GM23338 (cell line): ENCODE data around the gene RFX3. TPM values are rescaled to one million over a fixed set of nuclear protein-coding genes. Genes with fewer than 3 reads are reported as not detected.

ENCODE experiments used
- ATAC-seq: fragments of 200-7000 bp; cut with Tn5 transposase; 3 replicates; pipeline ENCODE4 v1.9.1; 2020
- DNase-seq: peaks from one replicate; pipeline ENCODE4 v3.0.0-alpha.2; 2015; ENCODE audit warnings: low spot score
- H2AFZ ChIP-seq: fragments of 200-600 bp; sonication (generic); 2 replicates; pipeline ENCODE4 v1.8.0; 2016; ENCODE audit warnings: antibody characterized with exemption, mild to moderate bottlenecking, moderate library complexity
- H3F3A ChIP-seq: fragments of 200-600 bp; sonication (generic); replicated peaks from 2 replicates; pipeline ENCODE4 v1.8.0; 2017; ENCODE audit warnings: antibody characterized with exemption, mixed run types, low read depth
- H3K27ac ChIP-seq: fragments of 200-600 bp; sonication (generic); 2 replicates; pipeline ENCODE4 v1.6.1; 2016; ENCODE audit warnings: low read depth
- H3K27me3 ChIP-seq: fragments of 200-600 bp; sonication (generic); 2 replicates; pipeline ENCODE4 v1.8.0; 2016; ENCODE audit warnings: mild to moderate bottlenecking, mixed run types, moderate library complexity; ENCODE audit not compliant: insufficient read depth
- H3K36me3 ChIP-seq: fragments of 200-600 bp; sonication (generic); 2 replicates; pipeline ENCODE4 v1.8.0; 2016; ENCODE audit warnings: mild to moderate bottlenecking; ENCODE audit not compliant: insufficient read depth
- H3K4me1 ChIP-seq: fragments of 200-600 bp; sonication (generic); 2 replicates; pipeline ENCODE4 v1.8.0; 2016; ENCODE audit warnings: mild to moderate bottlenecking, moderate library complexity; ENCODE audit not compliant: insufficient read depth
- H3K4me2 ChIP-seq: fragments of 200-600 bp; sonication (generic); 2 replicates; pipeline ENCODE4 v1.7.1; 2017; ENCODE audit warnings: mixed run types
- H3K4me3 ChIP-seq: fragments of 200-600 bp; sonication (generic); 2 replicates; pipeline ENCODE4 v1.6.1; 2016; ENCODE audit warnings: mixed run types
- H3K79me2 ChIP-seq: fragments of 200-600 bp; sonication (generic); replicated peaks from 2 replicates; pipeline ENCODE4 v1.8.0; 2017; ENCODE audit warnings: mild to moderate bottlenecking; ENCODE audit not compliant: insufficient read depth
- H3K9me2 ChIP-seq: fragments of 200-600 bp; sonication (generic); 2 replicates; pipeline ENCODE4 v1.8.0; 2017; ENCODE audit not compliant: insufficient read depth
- H4K20me1 ChIP-seq: fragments of 200-600 bp; sonication (generic); replicated peaks from 2 replicates; pipeline ENCODE4 v1.8.0; 2017; ENCODE audit warnings: mild to moderate bottlenecking; ENCODE audit not compliant: insufficient read depth
- H3K27ac Mint-ChIP-seq: 2 replicates; pipeline ENCODE4 v1.8.0; 2020; ENCODE audit warnings: inconsistent platforms, mild to moderate bottlenecking, moderate library complexity, mixed read lengths
- H3K27me3 Mint-ChIP-seq: 3 replicates; pipeline ENCODE4 v1.8.0; 2022; ENCODE audit warnings: low read depth, mild to moderate bottlenecking, moderate library complexity, mixed read lengths, inconsistent platforms; ENCODE audit not compliant: insufficient read depth, poor library complexity
- H3K36me3 Mint-ChIP-seq: 3 replicates; pipeline ENCODE4 v1.8.0; 2021; ENCODE audit warnings: low read depth, mild to moderate bottlenecking, inconsistent platforms, moderate library complexity, mixed read lengths
- H3K4me1 Mint-ChIP-seq: 3 replicates; pipeline ENCODE4 v1.8.0; 2020; ENCODE audit warnings: mild to moderate bottlenecking, inconsistent platforms, mixed read lengths
- H3K4me3 Mint-ChIP-seq: 3 replicates; pipeline ENCODE4 v1.8.0; 2021; ENCODE audit warnings: moderate library complexity, mild to moderate bottlenecking, inconsistent platforms, mixed read lengths
- H3K9me3 Mint-ChIP-seq: 3 replicates; pipeline ENCODE4 v1.8.0; 2020; ENCODE audit warnings: moderate library complexity, mild to moderate bottlenecking, inconsistent platforms, mixed read lengths
- CREB1 ChIP-seq: fragments of 250-450 bp; sonication (Bioruptor Pico); IDR thresholded peaks from 2 replicates; pipeline ENCODE4 v1.5.0; 2020; ENCODE audit warnings: low read depth, mild to moderate bottlenecking, moderate library complexity
- ETS1 ChIP-seq: IDR thresholded peaks from 2 replicates; pipeline ENCODE4 v1.6.1; 2016; ENCODE audit warnings: antibody characterized with exemption
- EZH2 ChIP-seq: fragments of 200-600 bp; sonication (generic); IDR thresholded peaks from one replicate; pipeline ENCODE4 v1.8.0; 2017; ENCODE audit warnings: antibody characterized with exemption, mild to moderate bottlenecking, low read depth; ENCODE audit not compliant: unreplicated experiment
- EZH2phosphoT487 ChIP-seq: fragments of 200-600 bp; sonication (generic); IDR thresholded peaks from one replicate; pipeline ENCODE4 v1.8.1; 2018; ENCODE audit warnings: antibody characterized with exemption; ENCODE audit not compliant: unreplicated experiment
- JUNB ChIP-seq: IDR thresholded peaks from one replicate; pipeline ENCODE4 v1.6.1; 2016; ENCODE audit warnings: antibody characterized with exemption; ENCODE audit not compliant: unreplicated experiment
- NANOG ChIP-seq: IDR thresholded peaks from 2 replicates; pipeline ENCODE4 v1.6.1; 2016; ENCODE audit warnings: antibody characterized with exemption, borderline replicate concordance
- POLR2AphosphoS5 ChIP-seq: IDR thresholded peaks from 2 replicates; pipeline ENCODE4 v1.6.1; 2016; ENCODE audit warnings: antibody characterized with exemption, low read depth
- STAT1 ChIP-seq: IDR thresholded peaks from one replicate; pipeline ENCODE4 v1.6.1; 2016; ENCODE audit warnings: antibody characterized with exemption; ENCODE audit not compliant: unreplicated experiment
- ZNF114 ChIP-seq: fragments of 250-450 bp; sonication (Bioruptor Pico); IDR thresholded peaks from 2 replicates; pipeline ENCODE4 v1.5.0; 2020; ENCODE audit warnings: mild to moderate bottlenecking, moderate library complexity
- ZNF331 ChIP-seq: fragments of 250-450 bp; sonication (Bioruptor Pico); IDR thresholded peaks from 2 replicates; pipeline ENCODE4 v1.5.0; 2020; ENCODE audit warnings: low read depth, mild to moderate bottlenecking, moderate library complexity
- polyA plus RNA-seq: library from polyadenylated mRNA; unstranded; fragments of >200 nt; fragmentation: Nextera tagmentation; extraction: Ambion mirVana; gene quantifications from 2 replicates; pipeline ENCODE4 v1.2.1, GENCODE V29; 2016
- total RNA-seq: library from RNA; depleted of rRNA; stranded (reverse); fragments of >200 nt; shearing (Covaris generic); gene quantifications from 2 replicates; pipeline ENCODE4 v1.2.3, GENCODE V29; 2014
- TF ChIP-seq, protein P1 (sequence below): IDR thresholded peaks from one replicate; pipeline ENCODE4 v1.6.1; 2018; ENCODE audit warnings: antibody characterized with exemption; ENCODE audit not compliant: unreplicated experiment
- TF ChIP-seq, protein P2 (sequence below), 2 experiments: fragments of 200-600 bp in 1 of 2; sonication (generic) in 1 of 2; conservative IDR thresholded peaks; 2 replicates each; pipeline versions ENCODE4 v1.5.1 to v1.6.1; 2016 to 2017; ENCODE audit warnings: antibody characterized with exemption in 2 of 2, low read depth in 2 of 2, mild to moderate bottlenecking in 2 of 2, moderate library complexity in 1 of 2

Gene RFX3
- total and polyA plus RNA-seq, 2 experiments from 2014 or later, result 9.8 to 22.1 TPM

GRCh38 chr9:3410461-3410860, 115.3 kb downstream of the RFX3 start (continued):
- TF ChIP-seq, protein P1, sequence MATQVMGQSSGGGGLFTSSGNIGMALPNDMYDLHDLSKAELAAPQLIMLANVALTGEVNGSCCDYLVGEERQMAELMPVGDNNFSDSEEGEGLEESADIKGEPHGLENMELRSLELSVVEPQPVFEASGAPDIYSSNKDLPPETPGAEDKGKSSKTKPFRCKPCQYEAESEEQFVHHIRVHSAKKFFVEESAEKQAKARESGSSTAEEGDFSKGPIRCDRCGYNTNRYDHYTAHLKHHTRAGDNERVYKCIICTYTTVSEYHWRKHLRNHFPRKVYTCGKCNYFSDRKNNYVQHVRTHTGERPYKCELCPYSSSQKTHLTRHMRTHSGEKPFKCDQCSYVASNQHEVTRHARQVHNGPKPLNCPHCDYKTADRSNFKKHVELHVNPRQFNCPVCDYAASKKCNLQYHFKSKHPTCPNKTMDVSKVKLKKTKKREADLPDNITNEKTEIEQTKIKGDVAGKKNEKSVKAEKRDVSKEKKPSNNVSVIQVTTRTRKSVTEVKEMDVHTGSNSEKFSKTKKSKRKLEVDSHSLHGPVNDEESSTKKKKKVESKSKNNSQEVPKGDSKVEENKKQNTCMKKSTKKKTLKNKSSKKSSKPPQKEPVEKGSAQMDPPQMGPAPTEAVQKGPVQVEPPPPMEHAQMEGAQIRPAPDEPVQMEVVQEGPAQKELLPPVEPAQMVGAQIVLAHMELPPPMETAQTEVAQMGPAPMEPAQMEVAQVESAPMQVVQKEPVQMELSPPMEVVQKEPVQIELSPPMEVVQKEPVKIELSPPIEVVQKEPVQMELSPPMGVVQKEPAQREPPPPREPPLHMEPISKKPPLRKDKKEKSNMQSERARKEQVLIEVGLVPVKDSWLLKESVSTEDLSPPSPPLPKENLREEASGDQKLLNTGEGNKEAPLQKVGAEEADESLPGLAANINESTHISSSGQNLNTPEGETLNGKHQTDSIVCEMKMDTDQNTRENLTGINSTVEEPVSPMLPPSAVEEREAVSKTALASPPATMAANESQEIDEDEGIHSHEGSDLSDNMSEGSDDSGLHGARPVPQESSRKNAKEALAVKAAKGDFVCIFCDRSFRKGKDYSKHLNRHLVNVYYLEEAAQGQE, result no peak
- TF ChIP-seq STAT1, result no peak

DNA sequence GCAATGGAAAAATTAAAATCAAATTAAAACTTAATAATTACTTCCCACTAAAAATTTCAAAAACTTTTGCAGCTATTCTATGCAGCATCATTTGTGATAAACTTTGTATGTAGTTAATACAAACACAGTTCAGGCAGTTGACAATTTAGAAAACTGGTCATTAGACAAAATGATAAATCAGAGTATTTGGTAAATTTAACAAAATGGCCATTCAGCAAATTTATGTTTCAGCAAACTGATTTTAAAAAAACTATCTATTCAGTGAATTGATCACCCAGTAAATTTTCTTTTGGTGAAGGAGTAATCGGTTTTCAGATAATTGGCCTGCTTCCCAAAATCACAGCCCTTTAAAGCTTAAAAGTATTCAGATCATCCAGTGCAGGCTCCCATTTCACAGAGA, 116.3 kb downstream of the RFX3 start:
- no peaks in the 10 kb centered on the region for H3K36me3 Mint-ChIP-seq
- H3K4me1 Mint-ChIP-seq, result no peaks in the 10 kb centered on the region
- TF ChIP-seq NANOG (no peak), POLR2AphosphoS5 (no peak), CREB1 (CRISPR knock-in tag) (no peak), ZNF114 (CRISPR knock-in tag) (no peak), ZNF331 (no peak), STAT1 (no peak), ETS1 (no peak), EZH2phosphoT487 (no peak), JUNB (no peak), EZH2 (no peak)
- TF ChIP-seq, protein P2, sequence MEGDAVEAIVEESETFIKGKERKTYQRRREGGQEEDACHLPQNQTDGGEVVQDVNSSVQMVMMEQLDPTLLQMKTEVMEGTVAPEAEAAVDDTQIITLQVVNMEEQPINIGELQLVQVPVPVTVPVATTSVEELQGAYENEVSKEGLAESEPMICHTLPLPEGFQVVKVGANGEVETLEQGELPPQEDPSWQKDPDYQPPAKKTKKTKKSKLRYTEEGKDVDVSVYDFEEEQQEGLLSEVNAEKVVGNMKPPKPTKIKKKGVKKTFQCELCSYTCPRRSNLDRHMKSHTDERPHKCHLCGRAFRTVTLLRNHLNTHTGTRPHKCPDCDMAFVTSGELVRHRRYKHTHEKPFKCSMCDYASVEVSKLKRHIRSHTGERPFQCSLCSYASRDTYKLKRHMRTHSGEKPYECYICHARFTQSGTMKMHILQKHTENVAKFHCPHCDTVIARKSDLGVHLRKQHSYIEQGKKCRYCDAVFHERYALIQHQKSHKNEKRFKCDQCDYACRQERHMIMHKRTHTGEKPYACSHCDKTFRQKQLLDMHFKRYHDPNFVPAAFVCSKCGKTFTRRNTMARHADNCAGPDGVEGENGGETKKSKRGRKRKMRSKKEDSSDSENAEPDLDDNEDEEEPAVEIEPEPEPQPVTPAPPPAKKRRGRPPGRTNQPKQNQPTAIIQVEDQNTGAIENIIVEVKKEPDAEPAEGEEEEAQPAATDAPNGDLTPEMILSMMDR (conservative IDR thresholded peaks at IDR 0.05; ENCODE audit: low read depth in 2 of 2), result no peak
- TF ChIP-seq, protein P1, result no peak

More for the DNA sequence above, 116.3 kb downstream of the RFX3 start:
- Mint-ChIP-seq H3K27me3 (peaks cover 3% of the 10 kb centered on the region), H3K4me3 (no peak overlapping the region), H3K9me3 (no peaks in the 10 kb centered on the region), H3K27ac (no peak overlapping the region)
- 0 out of 2 replicates have a peak overlapping the region, but pooled peaks have one; percentile 2 for H3K27ac ChIP-seq
- H3K27me3 ChIP-seq, result no peaks in the 10 kb centered on the region
- no peaks in the 10 kb centered on the region for H3F3A ChIP-seq
- no peak overlapping the region for H3K4me3 ChIP-seq
- no peaks in the 10 kb centered on the region for H4K20me1 ChIP-seq
- H3K36me3 ChIP-seq, result no peaks in the 10 kb centered on the region
- no peak for ATAC-seq
- no peak overlapping the region for H2AFZ ChIP-seq
- DNase-seq, result no peak
- H3K9me2 ChIP-seq, result no peaks in the 10 kb centered on the region
- no peak overlapping the region for H3K4me2 ChIP-seq
- no peaks in the 10 kb centered on the region for H3K79me2 ChIP-seq
- peaks cover 6% of the 10 kb centered on the region; the same call in 1 of the 2 replicates for H3K4me1 ChIP-seq
